RKO (cell line): ENCODE measurements around the gene REXO1.

Experiments used
- DNase-seq: peaks from one replicate; pipeline ENCODE4 v3.0.0-alpha.2; 2016; ENCODE audit warnings: low spot score

Gene REXO1

GRCh38 chr19:1828279-1829238 is 19.7 kb downstream of the REXO1 start:
- no peak for DNase-seq

GRCh38 chr19:1827566-1828278 is 20.6 kb downstream of the REXO1 start:
- no peak for DNase-seq

- no peak for DNase-seq
Measured at GRCh38 chr19:1826557-1827521, 21.4 kb downstream of the REXO1 start.

- peak; percentile 62 for DNase-seq
Measured at GRCh38 chr19:1825909-1826556, 22.2 kb downstream of the REXO1 start.

GRCh38 chr19:1824252-1824622 is 24.0 kb downstream of the REXO1 start:
- no peak for DNase-seq

- no peak for DNase-seq
Measured at GRCh38 chr19:1823539-1824251, 24.6 kb downstream of the REXO1 start.

DNA sequence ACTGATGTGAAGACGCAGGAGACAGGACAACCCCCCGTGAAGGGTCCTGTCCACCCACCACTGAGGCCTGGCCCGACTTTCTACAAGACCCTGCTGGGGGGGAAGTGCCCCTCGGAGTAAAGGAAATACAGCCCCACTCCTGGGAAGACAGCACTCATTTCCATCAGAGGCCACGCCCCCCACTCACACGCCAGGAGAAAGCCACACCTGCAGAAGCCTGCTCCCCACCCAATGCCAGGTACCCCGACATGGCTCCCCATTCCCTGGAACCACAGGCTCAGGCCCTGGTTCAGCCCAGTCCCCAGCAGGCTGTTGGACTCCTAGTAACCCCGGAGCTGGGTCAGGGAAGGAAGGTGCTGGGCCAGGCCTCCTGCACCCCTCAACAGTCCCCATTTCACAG is 25.3 kb downstream of the REXO1 start:
- no peak for DNase-seq

DNA sequence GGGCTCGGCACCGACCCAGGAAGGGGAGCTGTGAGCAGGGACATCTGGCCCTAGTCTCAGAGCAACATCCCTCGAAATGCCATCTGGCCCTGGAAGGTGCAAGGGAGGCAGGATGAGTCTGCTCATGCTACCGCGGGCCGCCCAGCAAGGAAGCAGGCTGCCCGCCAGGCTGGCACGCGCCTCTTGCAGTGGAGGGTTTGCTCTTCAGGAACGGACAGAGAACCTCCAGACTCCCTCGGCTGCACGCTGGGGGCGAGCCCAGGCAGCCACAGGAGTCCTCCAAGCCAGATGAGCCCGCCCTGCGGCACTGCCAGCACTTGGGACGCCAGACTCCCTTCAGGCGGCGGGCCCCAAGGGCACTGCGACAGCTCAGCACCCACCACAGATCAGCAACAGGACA is 26.1 kb downstream of the REXO1 start:
- no peak for DNase-seq

DNA sequence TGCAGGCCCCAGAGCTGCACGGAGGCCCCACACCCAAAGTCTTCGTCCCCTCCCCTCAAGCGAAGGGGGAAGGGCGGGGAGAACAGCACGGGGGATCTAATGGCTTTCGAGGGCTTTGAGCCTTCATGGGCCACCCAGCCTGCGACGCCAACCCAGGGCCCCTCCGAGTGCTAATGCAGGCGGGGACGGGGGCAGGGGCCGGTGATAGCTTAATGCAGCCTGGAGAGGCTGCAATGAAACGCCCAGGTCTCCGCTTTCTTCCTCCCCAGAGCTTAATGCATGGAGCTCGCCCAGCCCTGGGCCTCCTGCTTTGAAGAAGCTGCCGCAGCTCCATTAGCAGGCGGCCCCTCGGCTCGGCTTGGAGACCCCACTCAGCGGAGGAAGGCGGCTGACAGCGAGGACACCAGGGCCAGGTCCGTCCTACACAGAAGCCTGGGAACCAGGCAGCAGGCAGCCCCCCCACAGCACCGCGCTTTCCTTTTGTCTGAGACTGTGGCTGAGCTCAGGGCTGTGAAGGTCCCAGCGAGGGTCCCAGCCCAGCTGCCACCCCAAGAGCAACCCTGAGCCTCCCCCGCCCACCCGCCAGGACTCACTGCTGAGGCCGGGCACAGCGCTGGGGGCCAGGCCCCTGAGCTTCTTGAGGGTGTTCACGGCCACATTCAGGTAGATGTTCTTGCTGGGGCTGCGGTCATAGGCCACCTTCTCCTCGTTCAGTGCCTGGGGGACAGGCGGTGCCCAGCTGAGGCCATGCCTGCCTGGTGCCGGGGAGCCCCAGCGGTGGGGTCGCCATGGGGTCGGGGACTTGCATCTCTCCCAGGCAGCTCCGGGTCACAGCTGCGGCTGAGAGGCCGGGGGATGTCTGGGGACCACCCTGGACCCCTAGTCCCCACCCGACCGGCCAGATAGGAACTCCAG is 28.7 kb downstream of the REXO1 start:
- no peak for DNase-seq

- DNase-seq: no peak
Measured at GRCh38 chr19:1818549-1819195, 29.6 kb downstream of the REXO1 start.

GRCh38 chr19:1817553-1818179 is 30.6 kb downstream of the REXO1 start:
- DNase-seq: no peak

DNA sequence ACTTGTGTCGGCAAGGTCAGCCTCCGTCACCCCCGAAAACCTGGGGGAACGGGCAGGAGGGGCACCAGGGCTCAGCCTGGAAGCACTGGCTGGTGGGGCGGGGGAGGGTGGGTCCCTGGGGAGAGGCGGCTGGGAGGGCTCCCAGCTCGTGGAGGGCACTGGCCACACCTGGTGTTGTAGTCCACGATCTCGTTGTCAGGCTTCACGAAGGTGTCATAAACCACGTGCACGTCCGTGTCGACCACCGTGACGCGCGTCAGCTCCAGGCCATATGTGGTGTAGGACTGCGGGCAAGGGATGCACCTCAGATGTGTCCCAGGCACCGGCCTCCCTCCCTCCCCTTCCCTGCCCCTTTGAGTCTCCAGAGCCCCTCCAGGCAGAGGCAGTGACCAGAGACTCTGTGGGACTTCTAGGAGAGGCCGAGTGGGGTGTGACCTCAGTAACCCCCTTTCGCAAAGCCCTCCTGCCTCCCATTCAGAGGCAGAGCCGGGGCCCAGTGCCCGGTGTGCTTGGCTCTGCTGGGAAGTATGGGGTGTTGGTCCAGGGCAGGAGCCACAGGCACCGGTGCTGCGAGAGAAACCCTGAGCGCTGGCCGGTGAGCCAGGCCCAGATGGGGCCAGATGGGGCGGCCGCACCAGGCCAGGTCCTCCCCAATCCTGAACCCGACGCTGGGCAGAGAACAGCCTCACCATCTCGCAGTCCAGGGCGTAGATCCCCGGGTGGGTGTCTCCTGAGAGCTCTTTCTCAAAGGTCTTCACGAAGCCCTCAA is 31.6 kb downstream of the REXO1 start:
- no peak for DNase-seq

GRCh38 chr19:1815605-1816529 is 32.4 kb downstream of the REXO1 start:
- DNase-seq: no peak

DNA sequence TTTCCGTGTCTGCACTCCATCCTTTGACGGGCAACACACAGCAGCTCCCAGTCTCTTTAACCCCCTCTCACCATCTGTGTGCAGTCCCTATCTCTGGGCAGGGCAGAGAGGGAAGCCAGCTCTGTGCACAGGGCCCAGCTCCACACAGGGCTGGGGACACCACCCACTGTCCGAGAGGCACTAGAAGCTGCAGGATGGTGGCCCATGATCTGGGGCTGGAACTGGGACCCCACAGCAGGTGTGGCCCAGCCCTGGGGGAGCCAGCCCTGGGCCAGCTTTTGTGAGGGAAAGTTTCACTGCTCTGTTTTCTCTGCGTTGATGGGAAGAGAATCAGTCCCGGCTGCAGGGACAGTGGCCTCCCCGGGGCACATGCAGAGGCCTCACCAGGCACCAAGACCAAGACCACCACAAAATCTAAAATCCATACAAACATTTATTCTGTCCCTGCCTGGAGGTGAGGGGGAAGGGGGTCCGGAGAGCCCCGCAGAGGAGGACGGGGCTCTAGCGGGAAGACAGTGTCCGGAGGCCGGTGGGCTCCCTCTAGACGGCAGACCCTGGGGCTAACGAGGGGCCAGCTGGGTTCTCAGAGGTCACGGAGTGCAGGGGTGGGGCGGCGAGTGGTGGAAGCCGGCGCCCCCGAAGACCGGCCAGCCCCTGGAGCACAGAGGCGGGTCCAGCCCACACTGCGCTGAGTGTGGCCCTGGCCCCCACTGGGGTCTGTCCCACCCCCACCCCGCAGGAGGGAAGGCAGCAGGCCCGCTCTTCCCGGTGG is 33.3 kb downstream of the REXO1 start:
- DNase-seq: no peak

DNA sequence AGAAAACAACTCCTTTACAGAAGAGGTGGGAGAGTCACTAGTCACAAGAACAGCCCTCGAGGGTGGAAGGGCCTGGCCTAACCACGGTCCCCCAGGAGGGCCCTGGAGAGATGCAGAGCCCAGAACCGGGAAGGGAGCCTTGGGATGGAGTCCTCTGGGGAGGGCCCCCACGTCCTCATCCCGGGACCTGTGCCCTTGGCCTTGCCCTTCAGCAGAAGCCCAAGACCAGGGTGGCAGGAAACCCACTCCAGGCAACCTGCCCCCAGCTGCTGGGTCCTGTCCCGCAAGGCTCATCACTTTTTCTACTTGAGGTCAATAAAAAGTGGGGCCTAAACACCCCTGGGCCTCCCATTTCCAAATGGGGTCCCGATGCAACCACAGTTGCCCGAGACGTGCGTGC is 33.9 kb downstream of the REXO1 start:
- DNase-seq: no peak
